Mesothelial cell of epicardium (in vitro differentiated cells): Measurements from ENCODE around the gene EPHA3. TPM values are rescaled to one million over a fixed set of nuclear protein-coding genes. Genes with fewer than 3 reads are reported as not detected.

Source experiments
- DNase-seq, 2 experiments: peaks; one replicate each; pipeline ENCODE4 v3.0.0; 2021; ENCODE audit warnings: low spot score in 2 of 2; ENCODE audit not compliant: unreplicated experiment in 2 of 2
- H3K27ac Mint-ChIP-seq: 2 replicates; pipeline ENCODE4 v1.8.0; 2021; ENCODE audit warnings: mixed read lengths
- H3K27me3 Mint-ChIP-seq: 2 replicates; pipeline ENCODE4 v1.8.0; 2021; ENCODE audit warnings: low read depth, mixed read lengths
- H3K36me3 Mint-ChIP-seq: 2 replicates; pipeline ENCODE4 v1.8.0; 2021; ENCODE audit warnings: mixed read lengths
- H3K4me1 Mint-ChIP-seq: 2 replicates; pipeline ENCODE4 v1.8.0; 2021; ENCODE audit warnings: mixed read lengths
- H3K4me3 Mint-ChIP-seq: 2 replicates; pipeline ENCODE4 v1.8.0; 2021; ENCODE audit warnings: mild to moderate bottlenecking, moderate library complexity, mixed read lengths
- H3K9me3 Mint-ChIP-seq: 2 replicates; pipeline ENCODE4 v1.8.0; 2021; ENCODE audit warnings: mixed read lengths
- CTCF ChIP-seq: fragments of 200-600 bp; sonication (generic); IDR thresholded peaks from one replicate; pipeline ENCODE4 v1.5.0; 2021; ENCODE audit warnings: antibody characterized with exemption; ENCODE audit not compliant: unreplicated experiment
- total RNA-seq: library from RNA; stranded (reverse); gene quantifications from 3 replicates; pipeline ENCODE4 v1.2.1, GENCODE V29; 2021

The EPHA3 gene
- total RNA-seq, 1 donor from 2014 or later, result 4.5 TPM

GRCh38 chr3:89367166-89367565 is 259.7 kb downstream of the EPHA3 start:
- H3K27ac Mint-ChIP-seq, result no peak overlapping the region
- TF ChIP-seq CTCF, result no peak
- H3K9me3 Mint-ChIP-seq, result peaks cover 7% of the 10 kb centered on the region
- no peaks in the 10 kb centered on the region for H3K27me3 Mint-ChIP-seq
- peaks cover 6% of the 10 kb centered on the region for H3K36me3 Mint-ChIP-seq
- no peak overlapping the region for H3K4me3 Mint-ChIP-seq
- peaks cover 9% of the 10 kb centered on the region for H3K4me1 Mint-ChIP-seq
- no peak for DNase-seq

GRCh38 chr3:89368846-89369245 is 261.4 kb downstream of the EPHA3 start:
- DNase-seq, result no peak
- Mint-ChIP-seq H3K9me3 (peaks cover 7% of the 10 kb centered on the region), H3K4me1 (peaks cover 11% of the 10 kb centered on the region), H3K27me3 (no peaks in the 10 kb centered on the region), H3K27ac (no peak overlapping the region), H3K36me3 (peaks cover 6% of the 10 kb centered on the region), H3K4me3 (no peak overlapping the region)
- no peak for TF ChIP-seq CTCF

GRCh38 chr3:89372456-89372855 is 265.0 kb downstream of the EPHA3 start:
- no peak overlapping the region for H3K27ac Mint-ChIP-seq
- no peak for DNase-seq
- H3K9me3 Mint-ChIP-seq, result peaks cover 7% of the 10 kb centered on the region
- no peak for TF ChIP-seq CTCF
- H3K27me3 Mint-ChIP-seq, result no peaks in the 10 kb centered on the region
- H3K36me3 Mint-ChIP-seq, result peaks cover 6% of the 10 kb centered on the region
- no peak overlapping the region for H3K4me3 Mint-ChIP-seq
- peaks cover 27% of the 10 kb centered on the region for H3K4me1 Mint-ChIP-seq

- Mint-ChIP-seq H3K9me3 (peaks cover 7% of the 10 kb centered on the region), H3K4me3 (no peak overlapping the region), H3K27me3 (no peaks in the 10 kb centered on the region), H3K4me1 (peaks cover 27% of the 10 kb centered on the region), H3K27ac (no peak overlapping the region), H3K36me3 (peaks cover 6% of the 10 kb centered on the region)
- no peak for TF ChIP-seq CTCF
- DNase-seq, result no peak
These were observed 266.0 kb downstream of the EPHA3 start for GRCh38 chr3:89373434-89373833.

GRCh38 chr3:89375451-89375850 is 268.0 kb downstream of the EPHA3 start:
- Mint-ChIP-seq H3K27me3 (no peaks in the 10 kb centered on the region), H3K4me3 (no peak overlapping the region), H3K36me3 (no peaks in the 10 kb centered on the region), H3K27ac (peak overlapping the region; percentile 32), H3K9me3 (no peaks in the 10 kb centered on the region), H3K4me1 (peaks cover 27% of the 10 kb centered on the region)
- no peak for DNase-seq
- no peak for TF ChIP-seq CTCF

GRCh38 chr3:89380016-89380415 is 272.6 kb downstream of the EPHA3 start:
- no peak for TF ChIP-seq CTCF
- no peak for DNase-seq
- H3K36me3 Mint-ChIP-seq, result no peaks in the 10 kb centered on the region
- H3K9me3 Mint-ChIP-seq, result no peaks in the 10 kb centered on the region
- H3K27me3 Mint-ChIP-seq, result no peaks in the 10 kb centered on the region
- H3K27ac Mint-ChIP-seq, result no peak overlapping the region
- H3K4me3 Mint-ChIP-seq, result no peak overlapping the region
- peaks cover 14% of the 10 kb centered on the region for H3K4me1 Mint-ChIP-seq
